GM11168 (cell line): Measurements from ENCODE around the gene CALD1.

Experiments
- in situ Hi-C: fragments of 300-500 bp; cut with MboI; formaldehyde crosslinking; loops from one replicate; pipeline ENCODE4 v1.12.0; 2022; ENCODE audit warnings: low sequenced_read_pairs; ENCODE audit not compliant: unreplicated experiment

Gene CALD1

GRCh38 chr7:134820295-134820694 is 40.9 kb downstream of the CALD1 start:
- in situ Hi-C loops = no loop called here

GRCh38 chr7:134820778-134821177 is 41.3 kb downstream of the CALD1 start:
- in situ Hi-C loops = no loop called here

- in situ Hi-C loops = no loop called here
These were observed 44.0 kb downstream of the CALD1 start for GRCh38 chr7:134823400-134823799.

- in situ Hi-C loops = no loop called here
These were observed 46.2 kb downstream of the CALD1 start for GRCh38 chr7:134825666-134826065.

GRCh38 chr7:134826105-134826504 is 46.7 kb downstream of the CALD1 start:
- in situ Hi-C loops = no loop called here

- in situ Hi-C loops = no loop called here
These were observed 48.0 kb downstream of the CALD1 start for GRCh38 chr7:134827436-134827835.

- in situ Hi-C loops = no loop called here
These were observed 48.5 kb downstream of the CALD1 start for GRCh38 chr7:134827889-134828288.

- in situ Hi-C loops = no loop called here
These were observed 48.9 kb downstream of the CALD1 start for GRCh38 chr7:134828361-134828760.

- in situ Hi-C loops = no loop called here
These were observed 50.0 kb downstream of the CALD1 start for GRCh38 chr7:134829380-134829986.

- in situ Hi-C loops = no loop called here
These were observed 52.4 kb downstream of the CALD1 start for GRCh38 chr7:134831862-134832261.

GRCh38 chr7:134832367-134832766 is 52.9 kb downstream of the CALD1 start:
- in situ Hi-C loops = no loop called here

- in situ Hi-C loops = no loop called here
These were observed 55.4 kb downstream of the CALD1 start for GRCh38 chr7:134834689-134835462.

- in situ Hi-C loops = no loop called here
These were observed 56.0 kb downstream of the CALD1 start for GRCh38 chr7:134835463-134835823.

GRCh38 chr7:134836447-134836846 is 57.0 kb downstream of the CALD1 start:
- in situ Hi-C loops = no loop called here

- in situ Hi-C loops = no loop called here
These were observed 59.9 kb downstream of the CALD1 start for GRCh38 chr7:134839298-134839697.

GRCh38 chr7:134842062-134842461 is 62.6 kb downstream of the CALD1 start:
- in situ Hi-C loops = no loop called here

GRCh38 chr7:134842886-134843430 is 63.5 kb downstream of the CALD1 start:
- in situ Hi-C loops = no loop called here

GRCh38 chr7:134844200-134844599 is 64.8 kb downstream of the CALD1 start:
- in situ Hi-C loops = no loop called here

- in situ Hi-C loops = no loop called here
These were observed 66.0 kb downstream of the CALD1 start for GRCh38 chr7:134845461-134845860.

GRCh38 chr7:134847851-134848588 is 68.6 kb downstream of the CALD1 start:
- in situ Hi-C loops = no loop called here

- in situ Hi-C loops = no loop called here
These were observed 70.6 kb downstream of the CALD1 start for GRCh38 chr7:134850066-134850465.
